Nephron progenitor cell (in vitro differentiated cells): Measurements from ENCODE around the gene DRAXIN.

Experiments used
- DNase-seq: peaks from one replicate; pipeline ENCODE4 v3.0.0; 2021
- H3K27ac Mint-ChIP-seq: 2 replicates; pipeline ENCODE4 v1.8.0; 2021; ENCODE audit warnings: mild to moderate bottlenecking, moderate library complexity, mixed read lengths
- H3K27me3 Mint-ChIP-seq: 2 replicates; pipeline ENCODE4 v1.8.0; 2021; ENCODE audit warnings: mild to moderate bottlenecking, low read depth, mixed read lengths; ENCODE audit not compliant: poor library complexity
- H3K36me3 Mint-ChIP-seq: 2 replicates; pipeline ENCODE4 v1.8.0; 2021; ENCODE audit warnings: low read depth, mixed read lengths
- H3K4me1 Mint-ChIP-seq: 2 replicates; pipeline ENCODE4 v1.8.0; 2021; ENCODE audit warnings: mixed read lengths
- H3K4me3 Mint-ChIP-seq: 2 replicates; pipeline ENCODE4 v1.8.0; 2021; ENCODE audit warnings: mild to moderate bottlenecking, moderate library complexity, mixed read lengths
- H3K9me3 Mint-ChIP-seq: 2 replicates; pipeline ENCODE4 v1.8.0; 2021; ENCODE audit warnings: mild to moderate bottlenecking, moderate library complexity, mixed read lengths
- TF ChIP-seq, protein P1 (sequence below): fragments of 200-600 bp; sonication (generic); IDR thresholded peaks from 2 replicates; pipeline ENCODE4 v1.5.0; 2021; ENCODE audit warnings: antibody characterized with exemption

DRAXIN gene

DNA sequence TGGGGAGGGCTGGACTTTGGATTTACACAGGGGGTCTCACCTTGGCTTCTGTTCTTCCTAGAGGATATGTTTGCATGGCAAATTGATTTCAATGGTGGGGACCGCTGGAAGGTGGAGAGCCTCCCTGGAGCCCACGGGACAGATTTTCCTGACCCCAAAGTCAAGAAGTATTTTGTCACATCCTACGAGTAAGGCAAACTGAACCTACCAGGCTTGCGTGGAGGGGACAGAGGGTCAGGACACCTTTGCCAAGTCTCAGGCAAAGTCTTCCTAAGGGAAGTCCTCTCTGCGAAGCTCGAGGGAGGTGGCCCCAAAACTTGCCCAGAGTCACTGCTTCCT is 20.3 kb upstream of the DRAXIN start:
- H3K27ac Mint-ChIP-seq: no peak overlapping the region
- H3K36me3 Mint-ChIP-seq: peaks cover 38% of the 10 kb centered on the region
- H3K4me1 Mint-ChIP-seq: peaks cover 8% of the 10 kb centered on the region
- no peaks in the 10 kb centered on the region for H3K9me3 Mint-ChIP-seq
- peaks cover 13% of the 10 kb centered on the region for H3K27me3 Mint-ChIP-seq
- no peak for DNase-seq
- no peak overlapping the region for H3K4me3 Mint-ChIP-seq
- TF ChIP-seq, protein P1, sequence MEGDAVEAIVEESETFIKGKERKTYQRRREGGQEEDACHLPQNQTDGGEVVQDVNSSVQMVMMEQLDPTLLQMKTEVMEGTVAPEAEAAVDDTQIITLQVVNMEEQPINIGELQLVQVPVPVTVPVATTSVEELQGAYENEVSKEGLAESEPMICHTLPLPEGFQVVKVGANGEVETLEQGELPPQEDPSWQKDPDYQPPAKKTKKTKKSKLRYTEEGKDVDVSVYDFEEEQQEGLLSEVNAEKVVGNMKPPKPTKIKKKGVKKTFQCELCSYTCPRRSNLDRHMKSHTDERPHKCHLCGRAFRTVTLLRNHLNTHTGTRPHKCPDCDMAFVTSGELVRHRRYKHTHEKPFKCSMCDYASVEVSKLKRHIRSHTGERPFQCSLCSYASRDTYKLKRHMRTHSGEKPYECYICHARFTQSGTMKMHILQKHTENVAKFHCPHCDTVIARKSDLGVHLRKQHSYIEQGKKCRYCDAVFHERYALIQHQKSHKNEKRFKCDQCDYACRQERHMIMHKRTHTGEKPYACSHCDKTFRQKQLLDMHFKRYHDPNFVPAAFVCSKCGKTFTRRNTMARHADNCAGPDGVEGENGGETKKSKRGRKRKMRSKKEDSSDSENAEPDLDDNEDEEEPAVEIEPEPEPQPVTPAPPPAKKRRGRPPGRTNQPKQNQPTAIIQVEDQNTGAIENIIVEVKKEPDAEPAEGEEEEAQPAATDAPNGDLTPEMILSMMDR: no peak

DNA sequence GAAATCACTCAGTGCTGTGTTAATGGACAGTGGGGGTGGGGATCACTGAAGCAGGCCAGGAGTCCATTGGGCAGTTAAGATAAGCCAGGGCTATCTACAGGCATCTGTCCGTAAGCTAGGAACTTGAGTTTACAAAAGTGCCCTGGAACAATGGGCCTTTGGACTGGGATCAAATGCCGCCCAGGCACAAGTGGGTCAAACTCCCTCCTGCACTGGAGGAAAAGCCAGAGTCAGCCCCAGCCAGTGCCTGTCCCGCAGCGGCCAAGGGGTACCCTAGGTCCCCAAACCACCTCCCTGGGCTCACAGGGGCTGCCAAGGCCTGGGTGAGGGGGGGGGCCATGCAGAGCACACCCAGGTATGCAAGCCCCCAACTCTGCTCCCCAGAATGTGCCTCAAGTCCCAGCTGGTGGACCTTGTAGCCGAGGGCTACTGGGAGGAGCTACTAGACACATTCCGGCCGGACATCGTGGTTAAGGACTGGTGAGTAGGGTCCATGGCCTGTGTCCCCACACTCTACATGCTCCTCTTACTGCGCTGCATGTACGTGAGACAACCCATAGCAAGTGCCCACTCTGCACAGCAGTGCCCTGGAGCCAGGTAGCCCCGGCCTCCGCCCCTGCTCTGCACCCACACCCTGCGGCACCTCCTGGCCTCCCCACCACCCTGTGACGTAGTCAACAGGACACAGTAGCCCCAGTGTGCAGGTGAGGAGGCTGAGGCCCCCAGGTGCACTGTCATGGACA is 19.8 kb upstream of the DRAXIN start:
- H3K4me3 Mint-ChIP-seq: no peak overlapping the region
- H3K9me3 Mint-ChIP-seq: no peaks in the 10 kb centered on the region
- no peak for DNase-seq
- H3K36me3 Mint-ChIP-seq: peaks cover 38% of the 10 kb centered on the region
- TF ChIP-seq, protein P1: no peak
- peaks cover 9% of the 10 kb centered on the region for H3K27me3 Mint-ChIP-seq
- no peak overlapping the region for H3K27ac Mint-ChIP-seq
- peaks cover 8% of the 10 kb centered on the region for H3K4me1 Mint-ChIP-seq

DNA sequence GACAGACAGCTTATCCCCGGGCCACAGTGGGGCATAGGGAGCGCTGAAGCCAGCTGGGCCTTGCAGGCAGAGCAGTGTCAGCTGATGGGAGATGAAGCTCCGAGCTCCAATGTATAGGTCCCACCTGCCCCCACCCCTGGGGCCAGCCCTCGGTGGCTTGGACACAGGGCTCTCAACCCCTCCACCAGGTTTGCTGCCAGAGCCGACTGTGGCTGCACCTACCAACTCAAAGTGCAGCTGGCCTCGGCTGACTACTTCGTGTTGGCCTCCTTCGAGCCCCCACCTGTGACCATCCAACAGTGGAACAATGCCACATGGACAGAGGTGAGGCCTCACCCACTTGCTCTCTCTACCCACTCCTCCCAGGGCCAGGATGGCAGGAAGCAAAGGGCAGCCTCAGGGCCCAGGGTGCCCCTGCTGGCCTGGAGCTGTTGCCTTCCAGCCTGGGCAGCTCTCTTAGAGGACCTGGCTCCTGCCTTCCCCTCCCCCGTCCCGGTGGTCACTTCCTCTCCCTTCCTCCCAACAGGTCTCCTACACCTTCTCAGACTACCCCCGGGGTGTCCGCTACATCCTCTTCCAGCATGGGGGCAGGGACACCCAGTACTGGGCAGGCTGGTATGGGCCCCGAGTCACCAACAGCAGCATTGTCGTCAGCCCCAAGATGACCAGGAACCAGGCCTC is 18.3 kb upstream of the DRAXIN start:
- TF ChIP-seq, protein P1: no peak
- DNase-seq: no peak
- peaks cover 8% of the 10 kb centered on the region for H3K4me1 Mint-ChIP-seq
- no peak overlapping the region for H3K4me3 Mint-ChIP-seq
- H3K9me3 Mint-ChIP-seq: no peaks in the 10 kb centered on the region
- no peak overlapping the region for H3K27ac Mint-ChIP-seq
- peaks cover 33% of the 10 kb centered on the region for H3K36me3 Mint-ChIP-seq
- no peaks in the 10 kb centered on the region for H3K27me3 Mint-ChIP-seq

DNA sequence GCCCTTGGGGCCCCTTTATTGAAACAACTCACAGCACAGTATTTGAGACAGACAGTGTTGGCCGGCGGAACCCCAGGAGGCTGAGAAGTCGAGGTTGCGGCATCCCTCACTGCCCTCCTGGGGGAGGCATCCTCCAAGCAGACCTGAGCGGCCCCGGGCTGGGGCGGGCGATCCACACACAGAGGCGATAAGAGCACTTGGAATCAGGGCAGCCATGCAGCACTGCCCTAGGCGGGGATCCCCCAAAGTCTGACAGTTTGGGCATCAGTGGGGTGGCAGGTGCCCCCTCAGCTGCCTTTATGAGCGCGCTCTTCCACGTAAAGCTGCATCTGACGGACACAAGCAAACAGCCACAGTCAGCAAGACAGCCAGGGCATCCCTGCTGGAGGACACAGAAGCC is 17.0 kb upstream of the DRAXIN start:
- DNase-seq: no peak
- TF ChIP-seq, protein P1: no peak
- Mint-ChIP-seq H3K9me3 (no peaks in the 10 kb centered on the region), H3K27ac (no peak overlapping the region), H3K4me3 (no peak overlapping the region), H3K4me1 (no peaks in the 10 kb centered on the region), H3K27me3 (no peaks in the 10 kb centered on the region), H3K36me3 (peaks cover 33% of the 10 kb centered on the region)

DNA sequence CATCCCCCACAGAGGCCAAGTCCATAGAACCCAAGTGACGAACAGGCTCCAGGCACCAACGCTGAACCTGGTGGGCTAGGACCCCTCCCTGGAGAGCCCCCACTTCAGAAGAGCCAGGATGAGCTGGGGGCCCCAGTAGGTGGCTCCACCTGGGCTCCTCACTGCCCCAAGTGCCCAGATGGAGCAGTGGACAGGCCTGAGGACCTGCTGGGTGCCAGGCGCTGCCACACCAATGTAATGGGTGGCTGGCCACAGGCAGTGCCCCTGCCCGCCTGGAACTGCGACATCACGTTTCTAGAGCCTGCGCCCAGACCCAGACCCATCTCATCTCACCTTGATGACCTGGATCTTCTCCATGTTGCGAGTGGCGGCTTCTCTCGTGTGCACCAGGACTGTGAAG is 16.2 kb upstream of the DRAXIN start:
- Mint-ChIP-seq H3K27me3 (peaks cover 4% of the 10 kb centered on the region), H3K4me3 (no peak overlapping the region), H3K4me1 (no peaks in the 10 kb centered on the region), H3K27ac (no peak overlapping the region), H3K36me3 (peaks cover 30% of the 10 kb centered on the region), H3K9me3 (no peaks in the 10 kb centered on the region)
- no peak for DNase-seq
- TF ChIP-seq, protein P1: no peak
